Left renal cortex interstitium (tissue), 4 donors: ENCODE results near the gene SF3B5. TPM values are rescaled to one million over a fixed set of nuclear protein-coding genes. Genes with fewer than 3 reads are reported as not detected.
"Not testable (repeated sequence)": the region's sequence is repeated elsewhere in the genome, so short reads cannot be mapped to it uniquely, and the experiment has no call there.

ENCODE experiments used
- DNase-seq, 4 donors: peaks; one replicate each; pipeline ENCODE4 v3.0.0-alpha.2; 2013; ENCODE audit warnings: low read depth in 4 of 4, low spot score in 2 of 4, missing footprints in 1 of 4
- polyA plus RNA-seq, 4 donors: library from polyadenylated mRNA; unstranded; fragments of 120-200 nt; gene quantifications; one replicate each; pipeline ENCODE4 v1.2.1, GENCODE V29; 2013; ENCODE audit not compliant: insufficient read length in 4 of 4

Gene SF3B5
- polyA plus RNA-seq, 4 donors = 128 to 183 (median 142) TPM

DNA sequence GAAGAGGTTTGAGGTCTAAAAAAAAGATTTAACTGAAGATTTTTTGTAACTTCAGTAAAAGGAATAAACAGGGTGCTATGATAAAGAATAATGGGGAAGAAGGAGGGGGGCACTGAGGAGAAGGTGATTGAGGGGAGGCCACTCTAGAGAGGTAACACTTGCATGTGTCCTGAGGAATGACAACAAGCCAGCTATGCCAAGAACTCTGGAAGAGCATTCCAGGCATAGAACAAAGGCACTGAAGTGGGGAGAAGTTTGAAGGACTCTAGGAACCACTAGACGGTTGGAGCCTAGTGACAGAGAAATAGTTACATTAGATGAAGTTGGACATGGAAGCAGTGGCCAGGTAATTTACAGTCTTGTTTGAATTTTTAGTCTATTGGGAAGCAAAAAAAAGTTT lies 10.8 kb upstream of the SF3B5 start:
- no peak for DNase-seq

DNA sequence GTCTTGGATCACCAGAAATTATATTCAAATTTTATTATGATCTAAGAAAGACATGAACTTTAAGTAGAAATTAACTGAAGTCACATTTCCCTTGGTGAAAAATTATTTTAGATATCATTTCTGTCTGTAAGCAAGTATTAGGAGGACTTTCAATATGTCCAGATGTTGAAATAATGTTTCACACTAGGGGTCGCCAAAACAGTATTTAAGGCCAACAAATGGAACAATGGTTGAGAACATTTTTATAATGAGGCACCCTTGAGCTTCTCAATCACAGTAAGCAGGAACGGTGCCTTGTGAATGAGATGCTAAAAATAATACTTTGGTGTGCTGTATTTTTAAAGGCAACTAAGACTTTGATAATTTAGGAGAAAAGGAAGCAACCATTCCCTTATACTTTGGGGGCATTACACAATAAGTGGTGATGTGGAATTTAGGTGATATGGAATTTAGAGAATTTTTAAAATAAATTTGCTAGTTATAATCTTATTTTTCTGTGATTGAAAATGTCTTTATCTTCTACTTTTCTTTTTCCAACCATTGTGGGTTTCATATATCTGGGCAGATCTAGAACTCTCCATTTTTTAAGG lies 9.6 kb upstream of the SF3B5 start:
- peak in 2 of 4 donors; percentile 49 to 71 for DNase-seq

DNA sequence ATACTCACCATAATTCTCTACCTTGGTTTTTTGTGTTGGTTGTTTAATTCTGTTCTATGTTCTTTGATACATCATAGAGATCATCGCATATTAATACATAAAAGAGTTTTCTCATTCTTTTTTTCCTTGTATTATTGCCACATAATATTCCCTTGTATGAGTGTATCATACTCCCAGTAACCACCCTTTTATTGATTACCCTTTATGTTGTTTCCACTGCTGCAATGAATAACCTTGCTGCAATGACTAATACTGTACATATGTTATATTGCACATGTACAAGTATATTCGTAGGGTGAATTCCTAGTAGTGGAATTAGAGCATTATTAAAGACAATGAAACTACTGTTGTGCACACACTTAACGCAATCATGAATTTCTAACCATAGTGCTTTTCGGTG lies 9.1 kb upstream of the SF3B5 start:
- DNase-seq = no peak

DNA sequence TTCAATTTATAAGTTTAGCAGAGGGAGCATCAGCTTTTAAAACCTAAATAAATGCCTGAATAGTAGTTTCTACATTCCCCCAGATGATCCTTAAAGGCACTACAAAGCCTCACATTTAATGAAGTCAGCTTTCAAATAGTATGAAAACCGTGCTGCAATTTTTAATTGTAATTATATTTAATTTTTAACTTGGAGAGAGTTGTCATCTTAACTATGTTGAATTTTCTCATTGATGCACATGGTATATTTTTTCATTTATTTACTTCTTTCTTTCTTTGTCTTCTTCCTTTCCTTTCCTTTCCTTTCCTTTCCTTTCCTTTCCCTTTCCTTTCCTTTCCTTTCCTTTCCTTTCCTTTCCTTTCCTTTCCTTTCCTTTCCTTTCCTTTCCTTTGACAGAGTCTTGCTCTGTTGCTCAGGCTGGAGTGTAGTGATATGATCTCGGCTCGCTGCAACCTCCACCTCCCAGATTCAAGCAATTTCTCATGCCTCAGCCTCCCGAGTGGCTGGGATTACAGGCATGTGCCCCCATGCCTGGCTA lies 7.7 kb upstream of the SF3B5 start:
- DNase-seq = no peak

DNA sequence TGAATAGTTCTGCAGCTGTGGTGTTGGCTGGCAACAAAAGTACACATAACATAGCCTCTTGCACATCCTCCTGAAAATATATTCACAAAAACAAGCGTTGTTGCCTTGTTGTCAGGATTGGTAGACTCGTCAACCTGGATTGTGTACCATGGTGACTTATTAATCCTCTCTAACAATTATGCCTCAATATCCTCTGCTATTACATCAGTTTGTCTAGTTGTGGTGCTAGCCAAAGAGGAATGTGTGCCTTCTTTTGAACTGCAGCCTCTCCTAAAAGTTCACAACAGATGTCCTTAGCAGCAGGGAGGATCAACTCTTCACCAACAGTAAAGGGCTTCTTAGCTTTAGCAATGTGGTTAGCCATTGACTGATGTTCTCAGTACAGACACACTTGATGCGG lies 3.6 kb upstream of the SF3B5 start:
- DNase-seq = no peak

DNA sequence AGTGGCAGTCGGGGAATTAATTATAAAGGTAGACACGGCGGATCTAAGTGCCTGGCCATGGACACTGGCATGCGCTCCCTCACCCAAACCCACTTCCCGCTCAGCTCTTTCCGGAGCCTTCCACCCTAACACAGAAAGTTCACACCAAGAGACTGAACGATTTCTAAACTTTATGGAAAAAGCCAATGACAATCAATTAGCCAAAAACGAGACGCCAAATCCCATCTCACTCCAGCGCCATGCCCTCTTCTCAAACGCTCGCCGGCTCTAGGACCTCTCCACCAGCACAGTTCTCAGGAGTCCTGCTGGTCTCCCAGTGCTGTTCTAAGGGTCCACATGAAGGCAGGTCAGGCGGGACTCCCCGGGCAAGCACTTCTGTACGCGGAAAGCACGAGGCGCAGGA lies 641 bp downstream of the SF3B5 start:
- DNase-seq = no peak

DNA sequence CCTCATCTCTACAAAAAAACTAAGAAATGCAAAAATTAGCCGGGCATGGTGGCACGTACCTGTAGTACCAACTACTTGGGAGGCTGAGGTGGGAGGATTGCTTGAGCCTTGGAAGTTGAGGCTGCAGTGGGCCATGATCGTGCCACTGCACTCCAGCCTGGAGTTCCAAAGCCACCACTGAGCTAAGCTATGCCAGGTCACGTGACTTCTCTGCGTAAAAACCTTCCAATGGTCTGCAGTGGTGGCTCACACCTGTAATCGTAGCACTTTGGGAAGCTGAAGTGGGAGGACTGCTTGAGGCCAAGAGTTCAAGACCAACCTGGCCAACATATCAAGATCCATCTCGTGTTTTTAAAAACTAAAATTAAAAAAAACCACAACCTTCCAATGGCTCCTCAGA lies 1.7 kb downstream of the SF3B5 start:
- DNase-seq = no peak

DNA sequence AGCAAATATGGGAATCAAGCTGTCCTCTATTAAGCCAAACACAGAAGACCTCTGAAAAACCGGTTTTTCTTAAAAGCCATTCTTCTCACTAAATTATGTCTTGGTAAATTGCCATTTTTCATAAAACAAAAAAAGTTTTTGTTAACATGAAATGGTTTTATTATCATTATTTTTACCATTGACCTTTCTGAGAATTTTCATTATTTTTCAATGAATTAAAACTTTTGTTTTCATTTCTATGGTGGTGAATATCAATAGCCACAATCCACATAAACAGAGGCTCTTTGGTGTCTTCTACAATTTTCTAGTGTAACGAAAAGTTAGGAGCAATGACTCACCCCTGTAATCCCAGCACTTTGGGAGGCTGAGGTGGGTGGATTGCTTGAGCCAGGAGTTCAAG lies 2.1 kb downstream of the SF3B5 start:
- no peak for DNase-seq

DNA sequence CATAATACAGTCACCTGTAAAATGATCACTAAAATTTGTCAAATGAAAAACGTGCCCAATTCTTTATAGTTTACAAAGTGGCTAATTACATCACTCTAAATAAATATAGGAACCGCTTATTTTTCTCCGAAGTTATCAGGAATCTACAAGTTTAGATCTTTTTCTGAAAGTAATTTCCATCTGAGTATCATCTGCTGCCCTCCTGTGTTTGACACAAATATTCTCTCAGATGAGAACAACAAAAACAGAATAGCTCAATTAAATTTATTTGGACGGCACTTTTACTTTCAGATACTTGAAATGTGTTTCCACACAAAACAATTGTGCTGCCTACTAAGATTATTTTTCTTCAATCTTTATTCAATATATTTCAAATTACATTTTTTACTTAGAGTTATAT lies 5.0 kb downstream of the SF3B5 start:
- DNase-seq = no peak

DNA sequence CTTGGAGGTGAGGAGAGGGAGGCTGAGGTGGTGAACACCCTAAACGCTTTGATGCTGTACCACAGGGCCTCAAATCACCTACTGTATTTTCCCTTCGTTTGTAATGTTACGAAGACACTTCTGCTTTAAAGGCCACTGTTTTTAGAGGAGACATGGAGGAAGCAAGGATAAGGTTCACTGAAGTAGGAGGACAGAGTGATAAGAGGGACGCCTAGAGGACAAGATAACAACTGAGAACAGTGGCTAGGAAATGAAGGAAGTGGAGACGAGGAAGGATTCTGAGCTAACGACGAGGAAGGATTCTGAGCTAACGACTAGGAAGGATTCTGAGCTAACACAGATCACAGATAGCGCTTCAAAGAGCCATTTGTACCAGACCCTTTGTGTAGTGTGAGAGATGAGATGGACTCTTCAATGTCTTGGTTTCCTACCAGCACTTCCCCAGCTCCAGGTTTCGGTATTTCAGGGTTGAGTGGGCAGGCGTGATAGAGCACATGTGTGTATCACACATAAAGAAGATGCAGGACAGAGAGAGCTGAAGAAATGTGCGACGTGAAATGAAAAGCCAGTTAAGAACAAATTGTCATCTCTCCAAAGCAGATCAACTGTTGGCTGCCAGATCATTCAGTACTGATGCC lies 7.5 kb downstream of the SF3B5 start:
- no peak for DNase-seq

DNA sequence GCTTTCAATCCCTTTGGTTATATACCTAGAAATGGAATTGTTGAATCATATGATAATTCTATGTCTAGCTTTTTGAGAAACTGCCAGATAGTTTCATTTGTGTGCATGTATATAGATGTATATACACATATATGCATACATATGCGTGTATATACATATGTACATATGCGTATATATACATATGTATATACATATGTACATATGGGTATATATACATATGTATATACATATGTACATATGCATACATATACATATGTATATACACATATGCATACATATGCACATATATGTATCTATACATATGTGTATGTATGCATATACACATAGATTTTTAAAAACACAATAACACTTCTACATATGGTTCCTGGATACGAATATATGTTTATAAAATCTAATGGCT lies 8.4 kb downstream of the SF3B5 start:
- DNase-seq = no peak

DNA sequence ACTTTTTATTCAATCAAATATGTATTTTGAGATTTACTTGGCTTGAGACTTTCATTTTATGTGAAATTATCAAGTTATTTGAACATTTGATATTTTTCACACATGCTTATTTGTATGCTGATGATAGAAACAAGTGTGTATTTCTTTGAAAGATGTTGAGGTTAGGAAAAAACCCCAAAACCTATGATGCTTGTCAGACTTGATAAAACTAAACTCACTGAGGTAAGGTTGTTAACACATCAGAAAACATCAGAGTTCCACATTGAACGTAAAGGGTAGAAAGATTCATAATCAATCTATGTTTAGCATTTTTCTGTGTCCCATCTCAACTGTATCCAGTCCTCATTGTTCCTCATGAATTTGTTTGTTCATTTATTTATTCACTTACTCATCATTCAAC lies 12.2 kb downstream of the SF3B5 start:
- DNase-seq = no peak

DNA sequence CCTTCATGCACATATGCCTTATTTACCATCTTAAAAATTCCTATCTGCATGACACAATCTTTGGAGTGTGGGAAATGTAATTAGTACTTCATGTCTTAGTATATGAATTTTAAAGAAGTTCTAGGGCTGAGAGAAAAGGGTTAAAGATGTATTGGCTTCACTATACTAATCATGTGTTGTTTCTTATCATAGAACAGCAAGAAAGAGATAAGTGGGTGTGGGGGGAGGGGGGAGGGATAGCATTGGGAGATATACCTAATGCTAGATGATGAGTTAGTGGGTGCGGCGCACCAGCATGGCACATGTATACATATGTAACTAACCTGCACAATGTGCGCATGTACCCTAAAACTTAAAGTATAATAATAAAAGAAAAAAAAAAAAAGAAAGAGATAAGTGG lies 13.0 kb downstream of the SF3B5 start:
- not testable (repeated sequence) for DNase-seq

DNA sequence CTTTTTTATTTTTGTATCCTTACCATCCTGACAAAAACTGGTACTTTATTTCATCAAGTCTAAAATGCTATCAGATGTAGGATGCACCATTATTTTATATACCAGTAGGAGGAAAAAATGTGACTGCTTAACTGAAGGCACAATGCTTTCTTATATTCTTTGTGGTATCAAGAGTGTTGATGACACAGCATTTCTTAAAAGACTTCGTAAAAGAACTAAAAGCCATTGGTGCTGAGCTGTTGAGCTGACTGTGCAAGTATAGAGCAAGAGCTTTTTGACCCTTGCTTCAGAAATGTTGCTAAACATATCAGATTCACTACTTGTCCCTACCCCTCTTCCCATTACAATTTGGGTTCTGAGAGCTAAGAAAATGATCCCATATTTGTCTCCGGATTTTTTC lies 17.5 kb downstream of the SF3B5 start:
- no peak for DNase-seq

DNA sequence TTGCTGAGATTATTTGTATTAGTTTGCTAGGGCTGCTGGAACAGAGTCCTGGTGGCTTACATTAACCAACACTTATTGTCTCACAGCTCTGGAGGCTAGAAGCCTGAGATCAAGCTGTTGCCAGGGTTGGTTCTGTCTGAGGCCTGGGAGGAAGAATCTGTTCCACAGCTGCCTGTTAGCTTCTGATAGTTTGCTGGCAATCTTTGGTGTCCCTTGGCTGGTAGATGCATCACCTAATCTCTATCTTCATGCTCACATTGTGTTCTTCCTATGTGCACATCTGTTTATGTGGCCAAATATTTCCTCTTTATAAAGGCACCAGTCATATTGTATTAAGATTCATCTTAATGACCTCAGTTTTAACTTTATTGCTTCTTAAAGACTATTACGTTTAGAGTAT lies 19.5 kb downstream of the SF3B5 start:
- DNase-seq = no peak

DNA sequence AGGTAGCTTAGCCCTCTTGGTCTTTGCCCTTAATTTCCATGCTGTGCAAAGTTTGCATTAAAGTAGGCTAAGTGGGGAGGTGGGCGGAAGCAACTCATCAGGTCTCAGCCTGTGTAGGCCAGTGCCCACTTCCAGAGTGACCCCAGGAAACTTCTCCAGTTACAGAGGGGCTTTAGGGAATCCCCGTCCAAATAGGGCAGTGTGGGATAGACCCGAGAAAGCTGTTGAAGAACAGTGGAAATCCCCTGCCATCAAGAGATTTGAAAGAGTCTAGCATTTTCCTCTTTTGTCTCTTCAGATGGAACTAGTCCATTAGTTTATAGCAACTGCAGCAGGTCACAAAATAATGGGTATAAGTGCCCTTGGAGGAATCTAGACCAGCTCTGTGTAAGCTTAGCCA lies 20.2 kb downstream of the SF3B5 start:
- DNase-seq = no peak

DNA sequence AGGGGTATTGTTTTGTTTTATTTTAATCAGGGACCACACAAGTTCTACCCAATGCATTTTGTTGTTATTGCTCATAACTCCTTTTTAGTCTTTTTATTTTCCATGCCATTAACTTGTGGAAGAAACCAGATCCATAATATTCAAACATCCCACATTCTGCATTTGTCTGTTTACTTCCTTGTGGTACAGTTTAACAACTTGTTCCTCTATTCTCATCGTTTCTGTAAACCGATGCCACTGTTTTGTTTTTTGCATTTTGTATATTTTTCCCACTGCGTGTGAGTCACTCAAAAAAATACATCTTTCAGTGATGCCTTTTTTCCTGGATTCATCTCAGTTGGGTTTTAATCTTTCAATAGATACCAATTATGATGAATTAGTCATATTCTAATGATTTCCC lies 22.3 kb downstream of the SF3B5 start:
- no peak for DNase-seq

DNA sequence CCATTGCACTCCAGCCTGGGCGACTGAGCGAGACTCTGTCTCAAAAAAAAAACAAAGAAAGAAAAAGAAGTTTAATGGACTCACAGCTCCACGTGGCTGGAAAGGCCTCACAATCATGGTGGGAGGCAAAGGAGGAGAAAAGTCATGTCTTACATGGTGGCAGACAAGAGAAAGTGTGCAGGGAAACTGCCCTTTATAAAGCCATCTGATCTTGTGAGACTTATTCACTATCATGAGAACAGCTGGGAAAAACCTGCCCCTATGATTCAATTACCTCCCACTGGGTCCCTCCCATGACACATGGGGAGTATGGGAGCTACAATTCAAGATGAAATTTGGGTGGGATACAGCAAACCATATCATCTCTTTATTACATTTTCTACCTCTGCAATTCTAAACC lies 25.9 kb downstream of the SF3B5 start:
- DNase-seq = no peak

DNA sequence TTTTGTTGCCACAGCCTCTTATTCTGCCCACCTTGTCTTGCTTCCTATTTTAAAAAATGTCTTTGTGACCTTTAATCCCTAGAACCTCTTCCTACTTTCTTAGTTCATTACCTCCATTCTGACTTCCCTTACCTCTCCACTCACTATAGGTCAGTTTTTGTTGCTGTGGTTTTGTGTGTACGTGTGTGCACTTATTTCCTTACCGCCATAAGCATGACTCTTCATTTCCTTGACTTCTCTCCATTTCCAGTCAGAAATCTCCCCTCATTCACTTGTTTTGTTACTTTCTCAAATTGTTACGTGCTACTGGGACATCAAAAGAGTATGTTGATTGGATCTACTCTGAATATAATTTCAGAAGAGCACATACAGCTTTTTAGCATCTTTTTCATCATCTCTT lies 26.6 kb downstream of the SF3B5 start:
- no peak for DNase-seq

DNA sequence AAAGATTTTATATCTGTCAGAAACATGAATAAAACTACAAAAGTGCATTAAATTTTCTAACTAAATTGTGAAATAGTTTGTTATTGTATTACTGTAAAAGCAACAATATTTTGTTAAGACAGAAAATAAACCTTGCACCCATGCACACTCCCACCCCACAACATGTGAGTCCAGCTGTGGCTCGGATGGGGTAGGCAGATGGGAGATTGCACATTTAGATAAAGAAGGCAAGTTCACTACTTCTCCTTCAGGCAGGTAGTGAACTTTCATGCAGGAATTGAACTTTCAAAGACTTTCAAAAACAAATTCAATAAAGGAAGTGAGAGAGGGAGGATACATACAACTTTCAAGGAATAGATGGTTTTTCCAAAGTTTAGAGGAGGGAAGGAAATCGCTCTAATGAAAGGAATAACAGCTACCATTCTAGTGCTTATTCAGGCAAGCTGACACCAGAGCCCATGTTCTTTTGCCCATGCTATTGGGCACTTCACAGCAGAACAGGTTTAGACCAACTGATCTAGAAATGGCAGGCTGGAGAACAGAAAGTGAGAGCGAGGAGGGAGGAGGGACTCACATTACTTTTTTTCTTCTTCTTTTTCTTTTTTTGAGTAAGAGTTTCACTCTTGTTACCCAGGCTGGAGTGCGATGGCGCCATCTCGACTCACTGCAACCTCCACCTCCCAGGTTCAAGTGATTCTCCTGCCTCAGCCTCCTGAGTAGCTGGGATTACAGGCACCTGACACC lies 28.5 kb downstream of the SF3B5 start:
- no peak for DNase-seq

DNA sequence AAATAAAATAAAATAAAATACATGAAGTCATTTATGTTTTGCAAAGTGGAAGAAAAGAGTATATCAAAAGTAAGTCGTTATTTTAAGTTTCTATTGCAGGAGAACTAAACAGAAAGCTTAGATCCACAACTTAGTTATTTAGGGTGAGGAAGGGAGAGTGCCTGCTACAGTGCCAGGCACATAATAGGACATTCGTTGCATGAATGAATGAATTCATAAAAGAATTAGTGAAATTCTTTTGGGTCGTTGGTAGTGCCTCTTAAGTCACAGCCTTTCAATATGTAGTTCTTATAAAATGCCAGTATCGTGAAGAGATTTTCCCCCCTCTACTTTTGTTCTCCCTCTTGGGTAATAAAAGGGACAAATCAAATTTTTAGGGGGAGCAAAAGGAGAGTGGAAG lies 29.1 kb downstream of the SF3B5 start:
- DNase-seq = no peak

DNA sequence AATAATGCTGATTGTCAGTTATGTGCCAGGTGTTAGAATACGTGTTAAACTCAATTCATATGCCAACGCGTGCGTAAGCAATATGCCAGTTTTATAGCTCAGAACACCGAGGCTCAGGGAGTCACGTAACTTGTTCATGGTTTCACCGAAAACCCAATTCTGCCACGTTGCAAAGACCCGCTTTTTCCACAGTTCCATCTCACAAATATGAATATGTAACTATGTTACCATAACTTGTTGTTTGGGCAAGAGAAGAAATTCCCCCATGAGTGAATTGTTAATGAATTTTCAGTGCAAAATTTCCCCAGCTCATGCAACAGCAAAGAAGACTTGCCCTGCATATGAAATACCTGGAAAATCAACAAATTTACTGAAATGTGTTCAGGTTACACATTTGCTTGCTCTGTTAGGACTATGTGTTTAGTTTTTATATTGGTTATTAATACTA lies 30.1 kb downstream of the SF3B5 start:
- peak in 3 of 4 donors; percentile 3 to 12 (median 11) for DNase-seq
